Thyroid gland (tissue), 4 donors: ENCODE results near the gene ITGB2.

ENCODE experiments used
- POLR2A ChIP-seq, 2 donors: fragments of 450-650 bp; IDR thresholded peaks; one replicate each; pipeline ENCODE4 v1.6.1; 2017; ENCODE audit warnings: antibody characterized with exemption in 2 of 2, mild to moderate bottlenecking in 2 of 2, moderate library complexity in 1 of 2
- TF ChIP-seq, protein P1 (sequence below), 6 experiments: fragments of 200-600 bp in 3 of 6; fragments of 450-650 bp in 3 of 6; sonication (generic) in 3 of 6; IDR thresholded peaks; one replicate each; pipeline ENCODE4 v1.5.1; 2016 to 2019; ENCODE audit warnings: antibody characterized with exemption in 6 of 6, mild to moderate bottlenecking in 2 of 6, inconsistent platforms in 1 of 6, moderate library complexity in 1 of 6

DNA sequence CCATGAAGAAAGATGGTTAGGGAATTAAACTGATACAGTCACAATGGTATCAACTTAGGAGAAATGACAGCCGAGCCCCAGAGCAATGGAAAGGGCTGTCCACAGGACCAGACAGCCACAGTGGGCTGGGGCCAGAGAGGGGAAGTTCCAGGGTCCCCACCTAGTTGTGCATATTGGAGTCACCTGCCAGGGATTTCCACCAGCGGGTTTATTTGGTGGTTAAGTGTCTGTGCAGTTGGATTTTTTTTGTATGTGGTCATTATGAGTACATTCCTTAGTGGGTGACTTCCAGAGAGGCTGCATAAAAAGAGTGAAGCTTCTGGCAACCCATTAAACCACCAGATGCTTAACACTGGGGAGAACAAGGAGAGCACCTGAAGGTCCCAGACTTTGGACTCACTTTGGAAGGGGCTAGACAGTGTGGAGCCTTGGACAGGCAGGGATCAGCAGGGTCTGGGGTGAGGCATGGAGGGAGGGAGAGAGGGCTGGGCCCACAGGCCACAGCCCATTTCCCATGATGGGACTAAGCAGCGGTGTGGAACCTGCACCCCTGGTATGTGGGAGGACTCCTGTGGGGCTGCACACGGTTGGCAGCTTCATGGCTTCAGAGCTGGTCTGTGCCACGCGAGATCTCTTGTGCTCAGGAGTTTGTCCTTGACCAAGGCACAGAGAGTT lies 39.4 kb downstream of the ITGB2 start:
- TF ChIP-seq POLR2A (IDR thresholded peaks at IDR 0.05), result no peak
- TF ChIP-seq, protein P1, sequence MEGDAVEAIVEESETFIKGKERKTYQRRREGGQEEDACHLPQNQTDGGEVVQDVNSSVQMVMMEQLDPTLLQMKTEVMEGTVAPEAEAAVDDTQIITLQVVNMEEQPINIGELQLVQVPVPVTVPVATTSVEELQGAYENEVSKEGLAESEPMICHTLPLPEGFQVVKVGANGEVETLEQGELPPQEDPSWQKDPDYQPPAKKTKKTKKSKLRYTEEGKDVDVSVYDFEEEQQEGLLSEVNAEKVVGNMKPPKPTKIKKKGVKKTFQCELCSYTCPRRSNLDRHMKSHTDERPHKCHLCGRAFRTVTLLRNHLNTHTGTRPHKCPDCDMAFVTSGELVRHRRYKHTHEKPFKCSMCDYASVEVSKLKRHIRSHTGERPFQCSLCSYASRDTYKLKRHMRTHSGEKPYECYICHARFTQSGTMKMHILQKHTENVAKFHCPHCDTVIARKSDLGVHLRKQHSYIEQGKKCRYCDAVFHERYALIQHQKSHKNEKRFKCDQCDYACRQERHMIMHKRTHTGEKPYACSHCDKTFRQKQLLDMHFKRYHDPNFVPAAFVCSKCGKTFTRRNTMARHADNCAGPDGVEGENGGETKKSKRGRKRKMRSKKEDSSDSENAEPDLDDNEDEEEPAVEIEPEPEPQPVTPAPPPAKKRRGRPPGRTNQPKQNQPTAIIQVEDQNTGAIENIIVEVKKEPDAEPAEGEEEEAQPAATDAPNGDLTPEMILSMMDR (IDR thresholded peaks at IDR 0.05), result no peak
